ENCODE data around the gene ZNF287.
"Not testable (repeated sequence)": the region's sequence is repeated elsewhere in the genome, so short reads cannot be mapped to it uniquely, and the experiment has no call there.

ZNF287 gene

DNA sequence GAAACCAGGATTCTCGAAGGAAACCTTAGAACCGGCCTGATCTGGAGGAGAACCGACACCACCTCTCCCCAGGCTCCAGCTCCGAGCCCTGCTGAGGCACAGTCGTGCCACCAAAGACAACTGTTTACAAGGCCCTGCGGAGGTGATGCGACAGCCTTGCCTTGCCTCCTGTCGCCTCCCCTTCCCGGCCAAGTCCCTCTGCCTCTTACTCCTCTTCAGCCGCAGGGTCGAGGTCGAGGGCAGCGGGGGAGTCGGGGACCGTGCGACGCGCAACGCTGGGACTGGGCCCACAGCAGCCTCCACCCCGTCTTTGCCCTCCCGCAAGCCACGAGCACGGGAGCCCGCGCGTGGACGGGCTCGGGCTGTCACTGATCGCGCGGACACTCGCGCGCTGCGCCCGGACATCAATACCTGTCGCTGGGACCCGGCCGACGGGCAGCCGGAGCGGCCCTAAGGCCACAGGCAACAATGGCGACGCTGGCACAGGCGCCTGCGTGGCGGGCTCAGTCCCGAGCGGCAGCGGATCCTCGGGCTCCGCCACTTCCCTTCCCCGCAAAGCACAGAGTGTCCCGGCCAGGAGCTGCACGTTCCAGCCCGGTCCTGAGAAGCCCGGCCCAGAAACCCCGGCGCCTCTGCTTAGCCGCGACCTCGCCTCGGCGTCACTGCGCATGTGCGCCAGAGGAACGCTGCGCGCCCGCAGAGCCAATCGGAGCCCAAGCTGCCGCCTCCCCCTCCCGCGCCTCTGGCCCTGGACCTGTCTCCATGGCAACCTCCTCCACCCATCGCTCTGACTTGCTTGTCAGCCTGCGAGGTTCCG is at the start of gene ZNF287:
TSS of gene ZNF287 (minus strand) at position 664 of the 817 bp plus-strand sequence. CDS start 1,473 bp downstream, outside the sequence.
- peak; percentile 83 to 95 (median 88) for DNase-seq (ENCODE audit: low read depth in 3 of 3)

DNA sequence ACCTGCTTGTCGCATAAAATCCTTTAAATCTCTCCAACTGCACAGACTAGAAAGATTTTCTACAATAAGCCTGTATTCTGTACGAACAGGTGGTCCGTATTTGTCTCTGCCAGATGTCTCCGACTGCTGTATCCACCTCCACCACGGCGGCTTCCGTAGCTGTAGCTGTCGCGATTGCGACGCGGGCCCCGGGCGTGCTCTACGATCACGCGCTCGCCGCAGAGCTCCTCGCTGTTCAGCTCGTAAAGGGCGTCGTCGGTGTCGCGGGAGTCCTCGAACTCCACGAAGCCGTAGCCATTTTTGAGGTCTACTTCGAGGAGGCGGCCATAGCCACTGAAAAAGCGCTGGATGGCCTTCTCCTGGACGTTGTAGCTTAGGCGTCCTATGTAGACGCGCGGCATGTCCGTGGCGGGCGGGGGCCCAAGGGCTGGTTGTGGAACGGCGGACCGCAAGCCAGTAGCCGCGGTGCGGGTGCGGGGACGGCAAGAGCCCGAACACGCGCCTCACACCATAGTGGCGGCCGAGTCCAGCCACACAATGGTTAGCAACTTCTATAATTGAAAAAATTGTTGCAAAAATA is 48.6 kb upstream of the ZNF287 start:
- no peak for DNase-seq (ENCODE audit: low read depth in 3 of 3)

DNA sequence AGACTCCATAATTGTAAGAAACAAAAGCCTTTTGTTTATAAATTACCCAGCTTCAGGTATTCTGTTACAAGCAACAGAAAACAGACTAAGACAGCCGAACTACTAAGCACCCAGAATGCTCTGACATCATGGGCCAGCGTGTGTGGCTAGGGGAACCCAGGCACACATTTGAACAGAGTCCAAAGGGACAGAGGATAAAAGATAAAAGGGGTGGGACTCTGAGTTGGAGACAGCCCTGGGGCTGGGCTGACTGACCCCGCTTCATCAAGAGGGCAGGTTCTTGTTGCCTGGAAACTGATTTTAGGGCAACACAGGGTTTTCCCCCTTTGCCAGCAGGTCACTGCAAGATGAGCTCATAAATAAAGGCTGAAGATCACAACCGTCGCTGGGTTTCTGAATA is 30.5 kb upstream of the ZNF287 start:
- no peak for DNase-seq (ENCODE audit: low read depth in 3 of 3)

DNA sequence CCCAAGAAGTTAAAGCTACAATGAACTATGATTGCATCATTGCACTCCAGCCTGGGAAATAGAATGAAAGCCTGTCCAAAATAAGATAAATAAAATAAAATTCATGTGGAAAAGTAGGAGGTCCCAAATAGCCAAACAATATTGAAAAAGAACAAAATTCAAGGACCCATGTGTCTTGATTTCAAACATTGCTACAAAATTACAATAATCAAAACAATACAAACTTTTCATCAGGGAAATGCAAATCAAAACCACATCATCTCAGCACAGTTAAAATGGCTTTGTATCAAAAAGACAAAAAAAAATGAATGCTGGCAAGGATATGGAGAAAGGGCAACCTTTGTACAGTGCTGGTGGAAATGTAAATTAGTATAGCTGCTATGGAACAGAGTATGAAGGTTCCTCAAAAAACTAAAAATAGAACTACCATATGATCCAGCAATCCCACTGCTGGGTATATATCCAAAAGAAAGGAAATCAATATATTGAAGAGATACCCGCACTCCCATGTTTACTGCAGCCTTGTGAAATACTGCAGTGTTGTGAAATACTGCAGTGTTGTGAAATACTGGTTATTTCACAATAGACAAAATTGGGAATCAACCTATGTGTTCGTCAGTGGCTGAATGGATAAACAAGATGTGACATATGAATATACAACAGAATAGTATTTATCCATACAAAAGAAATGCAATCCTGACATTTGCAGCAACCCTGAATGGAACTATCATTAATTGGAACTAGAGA is 24.5 kb upstream of the ZNF287 start:
- no peak for DNase-seq (ENCODE audit: low read depth in 3 of 3)

DNA sequence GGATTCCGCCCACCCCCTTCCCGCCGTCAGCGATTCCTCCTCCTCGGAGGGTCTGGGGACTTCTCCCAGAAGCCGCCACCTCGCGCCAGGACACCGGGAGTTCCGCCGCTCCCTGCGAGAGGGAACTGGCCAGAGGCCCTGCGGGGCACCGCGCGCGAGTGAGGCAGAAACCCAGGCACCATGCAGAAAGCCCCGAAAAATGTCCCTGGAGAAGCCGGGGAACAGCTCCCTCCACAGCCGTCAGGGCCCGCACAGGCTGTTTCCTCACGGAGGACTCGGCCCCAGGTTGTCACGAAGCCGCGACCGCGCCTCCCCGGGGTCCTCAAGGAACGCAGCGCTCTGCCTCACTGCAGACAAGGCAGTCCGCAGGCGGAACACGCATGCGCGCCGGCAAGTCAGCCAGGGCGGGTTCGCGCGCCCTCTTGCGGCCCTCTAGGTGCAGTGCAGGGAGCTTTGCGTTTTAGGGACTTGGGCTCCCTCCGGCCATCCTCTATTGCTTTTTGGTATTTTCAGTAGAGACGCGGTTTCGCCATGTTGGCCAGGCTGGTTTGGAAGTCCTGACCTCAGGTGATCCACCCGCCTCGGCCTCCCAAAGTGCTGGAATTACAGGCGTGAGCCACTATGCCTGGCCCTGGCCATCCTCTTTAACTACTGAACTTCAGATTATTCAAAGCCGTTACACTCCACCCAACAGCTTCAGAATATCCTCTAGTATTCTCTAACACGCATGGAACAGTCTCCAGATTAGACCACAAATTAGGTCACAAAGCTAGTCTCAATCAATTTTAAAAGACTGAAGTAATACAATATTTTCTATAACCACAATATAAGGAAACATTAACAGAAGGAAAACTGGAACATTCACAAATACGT is 20.3 kb upstream of the ZNF287 start:
- peak; percentile 85 for DNase-seq (ENCODE audit: low read depth in 3 of 3)

DNA sequence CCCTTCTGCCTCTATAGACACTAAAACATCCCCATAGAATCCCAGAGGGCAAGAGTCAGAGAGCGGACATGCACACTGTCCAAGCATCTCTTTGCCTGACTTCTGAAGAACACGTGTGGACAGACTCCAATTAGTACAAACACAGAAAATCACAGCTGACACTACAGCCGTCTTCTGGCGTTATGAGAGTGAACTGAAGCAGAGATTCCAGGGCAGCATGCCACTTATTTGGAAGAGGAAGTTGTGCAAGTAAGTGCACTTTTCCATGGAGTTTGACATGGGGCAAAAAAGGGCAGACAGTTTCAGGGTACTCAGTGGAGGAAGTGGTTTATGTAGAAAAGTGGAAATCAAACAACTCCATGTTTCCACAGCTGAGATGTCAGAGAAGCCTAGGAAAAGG is 16.8 kb upstream of the ZNF287 start:
- no peak for DNase-seq (ENCODE audit: low read depth in 3 of 3)

DNA sequence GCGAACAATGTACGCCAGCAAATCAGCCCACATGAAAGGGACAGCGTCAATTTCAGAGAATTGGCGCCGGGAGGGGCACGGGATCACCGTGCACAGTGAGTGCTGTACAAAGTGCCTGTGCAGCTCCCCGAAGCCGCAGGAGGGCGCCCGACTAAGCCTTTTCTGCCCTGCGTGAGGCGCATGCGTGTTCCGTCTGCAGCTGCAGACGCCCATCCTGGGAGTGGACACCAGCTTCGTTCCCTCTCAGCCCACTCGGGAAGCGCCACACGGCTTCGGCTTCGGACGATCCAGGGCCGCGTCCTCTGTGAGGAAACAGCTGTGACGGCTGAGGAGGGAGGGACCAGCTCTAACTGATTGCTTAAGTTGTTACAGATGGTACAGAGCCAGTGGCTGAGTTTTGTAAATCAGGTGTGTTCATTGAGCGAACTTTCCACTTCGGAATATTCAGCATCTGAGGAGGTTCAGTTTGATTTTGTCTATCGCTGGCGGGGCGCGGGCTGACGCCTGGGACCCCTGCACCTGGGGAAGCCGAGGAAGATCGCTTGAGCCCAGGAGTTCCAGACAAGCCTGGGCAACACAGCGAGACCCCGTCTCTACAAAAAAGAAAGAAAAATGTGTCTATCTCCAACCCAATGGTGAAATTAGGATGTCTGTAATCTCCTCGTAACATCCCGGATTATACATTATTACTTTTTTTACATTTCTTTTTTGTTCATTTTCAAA is 15.4 kb upstream of the ZNF287 start:
- peak; percentile 89 to 91 (median 90) for DNase-seq (ENCODE audit: low read depth in 3 of 3)

DNA sequence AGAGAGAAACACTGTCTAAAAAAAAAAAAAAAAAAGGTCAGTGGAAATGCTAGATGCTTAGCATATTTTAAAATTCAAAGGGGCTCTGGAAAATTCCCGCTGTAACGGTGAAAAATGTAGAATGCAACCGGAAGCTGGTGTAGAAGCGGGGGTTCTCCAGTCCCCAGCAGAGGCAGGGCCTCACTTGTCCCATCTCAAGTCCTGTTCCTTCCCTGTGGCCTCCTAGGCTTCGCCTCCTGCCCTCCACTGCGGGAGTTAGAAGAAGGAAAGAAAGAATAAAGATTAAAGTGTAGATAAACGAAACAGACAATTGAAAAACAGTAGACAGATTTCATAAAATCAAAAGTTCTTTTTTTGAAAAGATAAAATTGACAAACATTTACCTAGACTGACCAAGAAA is 14.8 kb upstream of the ZNF287 start:
- no peak for DNase-seq (ENCODE audit: low read depth in 3 of 3)

DNA sequence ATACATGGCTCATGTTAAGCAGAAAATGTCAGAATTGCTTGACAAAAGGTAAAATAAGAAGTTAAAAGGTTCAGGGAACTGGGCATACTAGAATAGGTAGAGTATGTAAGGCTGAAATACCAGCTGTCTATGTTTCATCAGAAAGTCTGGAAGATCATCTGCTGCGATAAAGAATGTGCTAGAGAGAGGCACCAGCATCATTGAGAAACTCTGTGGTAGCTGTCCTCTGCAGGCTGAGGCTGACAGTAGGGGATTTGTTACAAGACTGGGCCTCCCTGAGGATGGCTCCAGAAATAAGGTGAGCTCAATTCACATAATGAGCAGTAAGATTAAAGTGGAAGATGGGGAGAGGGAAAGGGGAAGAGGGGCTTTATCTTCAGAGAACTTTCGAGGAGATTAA is 4.5 kb upstream of the ZNF287 start:
- no peak for DNase-seq (ENCODE audit: low read depth in 3 of 3)

DNA sequence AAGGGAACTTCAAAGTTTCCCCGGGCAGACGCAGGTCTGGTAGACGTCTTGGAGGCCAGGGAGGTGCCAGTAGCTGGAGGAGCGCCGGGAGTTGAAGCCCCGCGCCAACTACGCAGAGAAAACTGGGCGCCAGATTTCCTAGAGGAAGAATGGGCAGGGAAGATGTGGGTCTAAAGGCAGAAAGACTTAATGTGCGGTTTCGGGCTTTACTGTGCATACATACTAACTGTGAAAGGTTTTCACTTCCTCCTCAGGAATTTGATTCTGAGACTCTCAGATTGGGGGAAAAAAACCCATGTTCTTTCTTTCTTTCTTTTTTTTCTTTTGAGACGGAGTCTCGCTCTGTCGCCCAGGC is 331 bp upstream of the ZNF287 start:
- no peak for DNase-seq (ENCODE audit: low read depth in 3 of 3)

DNA sequence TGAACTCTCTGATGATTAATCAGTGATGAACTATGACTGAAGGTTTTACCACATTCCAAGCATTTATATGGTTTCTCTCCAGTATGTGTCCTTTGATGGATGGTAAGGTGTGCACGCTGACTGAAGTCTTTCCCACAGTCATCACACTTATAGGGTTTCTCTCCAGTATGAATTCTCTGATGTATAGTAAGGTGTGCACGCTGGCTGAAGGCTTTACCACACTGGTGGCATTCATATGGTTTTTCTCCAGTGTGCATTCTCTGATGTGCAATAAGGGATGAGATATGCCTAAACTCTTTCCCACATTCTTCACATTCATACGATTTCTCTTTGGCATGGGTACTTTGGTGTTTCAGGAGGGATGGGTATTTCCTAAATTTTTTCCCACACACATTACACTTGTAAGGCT is 16.4 kb downstream of the ZNF287 start:
- DNase-seq (ENCODE audit: low read depth in 3 of 3): no peak

DNA sequence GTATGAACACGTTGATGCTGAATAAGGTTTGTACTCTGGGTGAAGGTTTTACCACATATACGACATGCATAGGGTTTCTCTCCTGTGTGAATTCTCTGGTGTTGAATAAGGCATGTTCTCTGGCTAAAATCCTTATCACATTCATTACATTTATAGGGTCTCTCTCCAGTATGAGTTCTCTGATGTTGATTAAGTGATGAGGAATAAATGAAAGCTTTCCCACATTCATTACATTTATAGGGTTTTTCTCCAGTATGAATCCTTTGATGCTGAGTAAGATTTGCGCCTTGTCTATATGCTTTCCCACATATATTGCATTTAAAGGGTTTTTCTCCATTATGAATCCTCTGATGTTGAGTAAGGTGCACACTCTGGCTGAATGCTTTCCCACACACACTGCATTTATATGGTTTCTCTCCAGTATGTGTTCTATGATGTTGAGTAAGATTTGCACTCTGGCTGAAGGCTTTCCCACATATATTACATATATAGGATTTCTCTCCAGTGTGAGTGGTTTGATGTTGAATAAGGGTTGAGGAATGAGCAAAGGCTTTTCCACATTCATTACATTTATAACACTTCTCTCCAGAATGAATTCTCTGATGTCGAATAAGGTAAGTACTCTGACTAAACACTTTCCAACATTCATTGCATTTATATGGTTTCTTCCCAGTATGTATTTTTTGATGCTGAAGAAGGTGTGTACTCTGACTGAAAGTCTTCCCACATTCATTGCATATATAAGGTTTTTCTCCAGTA is 16.9 kb downstream of the ZNF287 start:
- DNase-seq (ENCODE audit: low read depth in 3 of 3): no peak

DNA sequence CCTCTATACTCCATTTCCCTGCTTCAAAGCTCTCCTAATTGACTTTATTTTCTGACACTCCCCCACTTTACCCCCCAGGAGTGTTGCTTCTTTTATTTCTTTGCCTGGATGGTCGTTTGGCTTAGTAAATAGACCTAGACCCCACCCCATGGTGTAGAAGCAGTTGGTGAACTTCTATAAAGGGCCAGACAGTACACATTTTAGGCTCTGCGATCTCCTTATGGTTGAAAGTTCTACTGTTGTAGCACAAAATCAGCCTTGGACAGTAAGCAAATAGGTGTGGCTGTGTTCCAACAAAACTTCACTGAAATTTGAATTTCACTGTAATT is 31.9 kb downstream of the ZNF287 start:
- no peak for DNase-seq (ENCODE audit: low read depth in 3 of 3)

DNA sequence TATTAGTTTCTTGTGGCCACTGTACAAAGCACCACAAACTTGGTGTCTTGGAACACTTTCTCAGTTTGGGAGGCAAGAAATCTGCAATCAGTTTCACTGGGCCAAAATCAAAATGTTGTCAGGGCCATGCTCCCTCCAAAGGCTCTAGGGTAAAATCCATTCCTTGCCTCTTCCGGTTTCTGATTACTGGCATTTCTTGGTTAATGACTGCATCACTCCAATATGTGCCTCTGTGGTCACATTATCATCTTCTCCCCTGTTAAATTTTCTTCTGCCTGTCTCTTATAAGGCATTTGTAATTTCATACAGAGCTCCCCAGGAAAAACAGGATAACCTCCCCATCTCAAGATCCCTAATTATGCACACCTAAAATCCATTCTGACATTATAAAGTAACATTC is 34.8 kb downstream of the ZNF287 start:
- no peak for DNase-seq (ENCODE audit: low read depth in 3 of 3)

DNA sequence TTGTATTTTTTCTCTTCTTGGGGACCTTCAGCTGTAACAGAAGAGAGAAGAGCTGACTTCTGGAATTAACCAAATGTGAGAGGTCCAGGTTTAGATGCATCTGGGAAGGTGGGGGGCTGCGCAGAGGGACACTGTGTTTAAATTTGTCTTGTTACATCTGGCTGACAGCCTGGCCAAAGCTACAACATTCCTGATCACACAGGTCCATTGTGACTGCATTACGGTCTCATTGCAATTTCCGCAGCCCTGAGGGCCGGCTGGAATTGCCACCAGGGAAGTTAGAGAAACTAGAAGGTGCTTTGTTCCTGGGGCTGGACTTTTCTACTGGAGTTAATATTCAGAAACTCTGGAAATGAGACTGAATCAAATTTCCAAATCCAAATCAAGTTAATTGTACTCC is 39.1 kb downstream of the ZNF287 start:
- DNase-seq (ENCODE audit: low read depth in 3 of 3): no peak

DNA sequence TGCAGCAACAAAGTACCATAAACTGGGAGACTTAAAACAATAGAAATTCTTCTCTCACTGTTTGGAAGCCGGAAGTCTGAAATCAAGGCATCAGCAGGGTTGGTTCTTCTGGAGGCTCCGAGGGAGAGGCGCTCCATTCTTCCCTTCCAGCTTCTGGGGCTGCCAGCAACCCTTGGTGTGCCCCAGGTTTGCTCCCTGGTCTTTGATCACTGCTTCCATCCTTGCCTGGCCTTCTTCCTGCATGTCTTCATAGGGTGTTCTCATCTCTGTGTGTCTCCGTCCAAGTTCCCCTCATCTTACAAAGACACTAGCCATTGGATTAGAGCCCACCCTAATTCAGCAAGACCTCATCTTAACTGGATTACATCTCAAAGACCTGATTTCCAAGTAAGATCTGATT is 41.7 kb downstream of the ZNF287 start:
- no peak for DNase-seq (ENCODE audit: low read depth in 3 of 3)

DNA sequence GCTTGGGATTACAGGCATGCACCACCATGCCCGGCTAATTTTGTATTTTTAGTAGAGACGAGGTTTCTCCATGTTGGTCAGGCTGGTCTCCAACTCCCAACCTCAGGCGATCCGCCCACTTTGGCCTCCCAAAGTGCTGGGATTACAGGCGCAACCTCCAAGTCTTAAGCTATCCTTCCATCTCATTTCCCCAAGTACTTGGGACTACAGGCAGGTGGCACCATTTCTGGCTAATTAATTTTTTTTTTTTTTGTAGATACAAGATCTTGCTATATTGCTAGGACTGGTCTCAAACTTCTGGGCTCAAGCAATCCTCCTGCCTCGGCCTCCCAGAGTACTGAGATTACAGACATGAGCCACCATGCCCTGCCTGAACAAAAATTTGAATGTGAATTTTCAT is 43.4 kb downstream of the ZNF287 start:
- DNase-seq (ENCODE audit: low read depth in 3 of 3): not testable (repeated sequence)

DNA sequence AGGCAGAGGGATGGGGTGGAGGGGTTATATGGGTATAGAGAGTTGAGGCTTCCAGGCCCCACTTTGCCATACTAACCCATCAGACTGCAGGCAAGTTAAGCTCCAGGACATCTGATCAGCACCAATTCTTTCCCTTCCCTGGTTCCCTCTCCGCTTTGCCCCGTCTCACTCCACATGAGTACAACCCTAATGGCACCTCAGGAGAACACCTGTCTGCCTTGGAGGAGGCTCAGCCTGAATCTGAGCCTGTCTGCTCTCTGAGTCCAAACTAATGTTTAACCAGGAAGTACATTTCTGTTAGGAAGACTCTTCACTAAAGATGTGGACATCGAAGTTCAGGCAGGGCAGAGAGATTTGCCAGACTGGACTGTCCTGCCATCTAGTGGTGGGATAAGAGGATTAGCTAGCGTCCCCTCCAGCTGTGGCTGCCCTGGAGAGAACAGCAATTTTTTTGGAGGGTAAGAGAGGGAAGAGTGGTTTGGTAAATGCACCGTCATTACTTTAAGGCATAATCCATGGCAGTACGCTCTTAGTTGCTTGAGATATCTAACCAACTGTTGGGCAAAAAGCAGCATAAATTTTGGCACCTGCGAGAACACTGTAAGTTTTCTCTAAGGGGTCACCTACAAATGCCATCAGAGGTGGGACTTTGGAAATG is 47.8 kb downstream of the ZNF287 start:
- peak; percentile 38 to 49 (median 43) for DNase-seq (ENCODE audit: low read depth in 3 of 3)

DNA sequence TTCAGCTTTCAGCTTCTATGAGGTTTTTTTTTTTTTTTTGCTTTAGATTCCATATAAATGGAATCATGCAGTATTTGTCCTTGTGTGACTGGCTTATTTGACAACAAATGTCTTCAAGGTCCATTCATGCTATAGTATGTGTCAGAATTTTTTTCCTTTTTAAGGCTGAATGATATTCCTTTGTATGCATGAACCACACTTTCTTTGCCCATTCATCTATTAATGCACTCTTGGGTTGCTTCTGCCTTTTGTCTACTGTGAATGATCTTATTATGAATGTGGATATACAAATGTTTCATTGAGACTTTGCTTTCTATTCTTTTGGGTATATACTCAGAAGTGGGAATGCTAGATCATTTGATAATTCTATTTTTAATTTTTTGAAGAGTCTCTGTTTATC is 50.0 kb downstream of the ZNF287 start:
- DNase-seq (ENCODE audit: low read depth in 3 of 3): no peak

DNA sequence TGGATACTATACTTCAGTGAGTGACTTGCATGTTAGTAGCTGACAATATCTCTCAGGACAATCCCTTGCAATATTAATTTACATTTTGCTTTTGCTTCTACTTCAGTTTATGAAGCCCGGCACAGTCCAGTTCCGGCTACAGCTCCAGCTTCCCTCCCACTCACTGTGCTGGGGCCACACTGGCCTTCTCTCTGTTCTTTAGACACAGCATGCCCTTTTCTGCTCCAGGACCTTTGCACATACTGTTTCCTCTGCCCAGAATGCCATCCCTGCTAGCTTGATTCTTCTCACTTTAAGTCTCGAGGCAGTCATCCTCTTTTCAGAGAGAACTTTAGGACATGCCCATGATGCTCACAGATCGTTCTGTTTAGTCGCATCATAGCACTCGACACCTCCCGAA is 51.5 kb downstream of the ZNF287 start:
- no peak for DNase-seq (ENCODE audit: low read depth in 3 of 3)

All from stimulated activated CD4-positive, alpha-beta T cell treated with anti-CD3 and anti-CD28 coated beads, TNF-alpha, amount 100 ng/mL, for 48 hours (primary cell).